ENCODE measurements around the gene CPVL.

DNA sequence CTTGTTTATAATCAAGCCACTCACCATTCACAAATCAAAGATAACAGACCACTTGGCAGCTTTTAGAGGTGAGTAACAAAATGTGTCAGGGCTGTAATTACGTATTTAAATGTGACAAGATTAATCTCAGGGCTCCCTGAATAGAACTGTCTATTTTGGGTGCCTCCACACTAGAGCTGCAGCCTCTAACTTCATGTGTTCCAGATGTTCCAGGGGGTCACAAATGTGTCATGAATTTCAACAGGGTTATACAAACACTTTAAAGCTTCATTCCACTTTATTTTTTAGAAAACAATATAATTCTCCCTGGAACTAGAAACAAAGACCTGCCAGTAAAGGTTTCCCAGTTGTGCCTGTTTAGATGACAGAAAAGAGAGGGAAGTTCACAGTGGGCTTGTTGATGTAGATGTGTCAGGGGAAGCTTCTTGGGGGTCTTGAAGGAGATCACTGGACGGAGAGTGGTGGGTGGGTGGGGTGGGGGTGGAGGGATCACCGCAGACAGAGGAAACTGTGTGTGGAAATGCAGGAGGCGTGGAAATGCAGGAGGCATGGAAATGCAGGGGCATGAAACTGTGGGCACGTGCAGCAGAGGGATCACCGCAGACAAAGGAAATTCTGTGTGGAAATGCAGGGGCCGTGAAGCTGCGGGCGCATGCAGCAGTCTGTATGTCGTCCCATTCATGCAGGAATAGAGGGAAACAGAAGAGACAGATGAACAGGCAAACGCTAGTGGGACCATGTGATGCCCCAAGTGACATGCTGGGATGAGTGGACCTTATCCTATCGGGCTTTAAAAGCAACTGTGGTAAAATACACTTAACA is 146.2 kb downstream of the CPVL start:
- TF ChIP-seq, protein P1, sequence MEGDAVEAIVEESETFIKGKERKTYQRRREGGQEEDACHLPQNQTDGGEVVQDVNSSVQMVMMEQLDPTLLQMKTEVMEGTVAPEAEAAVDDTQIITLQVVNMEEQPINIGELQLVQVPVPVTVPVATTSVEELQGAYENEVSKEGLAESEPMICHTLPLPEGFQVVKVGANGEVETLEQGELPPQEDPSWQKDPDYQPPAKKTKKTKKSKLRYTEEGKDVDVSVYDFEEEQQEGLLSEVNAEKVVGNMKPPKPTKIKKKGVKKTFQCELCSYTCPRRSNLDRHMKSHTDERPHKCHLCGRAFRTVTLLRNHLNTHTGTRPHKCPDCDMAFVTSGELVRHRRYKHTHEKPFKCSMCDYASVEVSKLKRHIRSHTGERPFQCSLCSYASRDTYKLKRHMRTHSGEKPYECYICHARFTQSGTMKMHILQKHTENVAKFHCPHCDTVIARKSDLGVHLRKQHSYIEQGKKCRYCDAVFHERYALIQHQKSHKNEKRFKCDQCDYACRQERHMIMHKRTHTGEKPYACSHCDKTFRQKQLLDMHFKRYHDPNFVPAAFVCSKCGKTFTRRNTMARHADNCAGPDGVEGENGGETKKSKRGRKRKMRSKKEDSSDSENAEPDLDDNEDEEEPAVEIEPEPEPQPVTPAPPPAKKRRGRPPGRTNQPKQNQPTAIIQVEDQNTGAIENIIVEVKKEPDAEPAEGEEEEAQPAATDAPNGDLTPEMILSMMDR (IDR thresholded peaks at IDR 0.05) = no peak
- no peak for TF ChIP-seq POLR2A (IDR thresholded peaks at IDR 0.05)
